Effector memory CD8-positive, alpha-beta T cell (primary cell): ENCODE measurements around the gene GALNT18.

Source experiments
- ATAC-seq: fragments of 150-1000 bp; cut with Tn5 transposase; replicated peaks from 2 replicates; pipeline ENCODE4 v1.10.0; 2021; ENCODE audit warnings: mild to moderate bottlenecking, moderate library complexity
- DNase-seq, 3 experiments: peaks; one replicate each; pipeline ENCODE4 v3.0.0; 2021
- H3K27ac Mint-ChIP-seq, 2 donors: one replicate each; pipeline ENCODE4 v1.8.0; 2022; ENCODE audit warnings: mild to moderate bottlenecking in 2 of 2, mixed read lengths in 2 of 2, moderate library complexity in 2 of 2
- H3K27me3 Mint-ChIP-seq, 2 donors: one replicate each; pipeline ENCODE4 v1.8.0; 2022; ENCODE audit warnings: mixed read lengths in 2 of 2
- H3K36me3 Mint-ChIP-seq: one replicate; pipeline ENCODE4 v1.8.0; 2022; ENCODE audit warnings: mild to moderate bottlenecking, moderate library complexity, mixed read lengths; ENCODE audit not compliant: insufficient read depth
- H3K4me1 Mint-ChIP-seq, 2 donors: one replicate each; pipeline ENCODE4 v1.8.0; 2022; ENCODE audit warnings: low read depth in 2 of 2, mixed read lengths in 2 of 2
- H3K4me3 Mint-ChIP-seq, 2 donors: one replicate each; pipeline ENCODE4 v1.8.0; 2022; ENCODE audit warnings: mild to moderate bottlenecking in 2 of 2, mixed read lengths in 2 of 2, moderate library complexity in 2 of 2
- H3K9me3 Mint-ChIP-seq, 2 donors: one replicate each; pipeline ENCODE4 v1.8.0; 2022; ENCODE audit warnings: mixed read lengths in 2 of 2

The GALNT18 gene

DNA sequence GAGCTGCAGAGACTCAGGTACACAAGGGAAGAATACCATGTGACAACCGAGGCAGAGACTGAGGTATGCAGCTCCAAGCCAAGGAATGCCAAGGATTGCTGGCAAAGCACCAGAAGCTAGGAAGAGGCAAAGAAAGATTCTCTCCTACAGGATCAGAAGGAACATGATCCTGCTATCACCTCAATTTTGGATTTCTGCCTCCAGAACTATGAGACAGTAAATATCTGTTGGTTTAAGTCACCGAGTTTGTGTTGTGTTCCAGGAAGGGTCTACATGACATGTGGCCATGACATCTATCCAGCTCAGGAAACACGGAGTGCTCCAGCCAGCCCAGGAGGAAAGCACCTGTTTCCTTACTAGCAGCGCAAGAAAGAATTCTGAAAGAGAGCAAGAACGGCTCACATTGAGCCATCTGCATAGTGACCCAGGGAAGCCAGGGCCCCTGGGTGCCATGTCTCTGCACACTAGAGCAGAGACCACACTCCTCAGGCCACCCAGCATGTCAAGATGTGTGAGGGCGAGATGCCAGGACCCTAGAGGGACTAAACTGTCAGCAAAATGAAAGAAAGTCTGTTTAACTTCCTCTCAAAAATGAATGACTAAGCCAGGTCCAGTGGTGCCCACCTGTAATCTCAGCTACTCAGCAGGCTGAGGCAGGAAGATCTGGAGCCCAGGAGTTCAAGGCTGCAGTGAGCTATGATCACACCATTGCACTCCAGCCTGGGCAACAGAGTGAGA, 35.6 kb upstream of the GALNT18 start:
- Mint-ChIP-seq H3K27ac (no peak overlapping the region), H3K36me3 (no peaks in the 10 kb centered on the region), H3K9me3 (no peaks in the 10 kb centered on the region), H3K4me1 (no peaks in the 10 kb centered on the region), H3K4me3 (no peak overlapping the region), H3K27me3 (peaks cover 25 to 54% of the 10 kb centered on the region in 2 donors)
- ATAC-seq: no peak
- DNase-seq: no peak

- no peak for ATAC-seq
- no peak overlapping the region for H3K4me3 Mint-ChIP-seq
- peaks cover 0 to 2% of the 10 kb centered on the region in 2 donors for H3K9me3 Mint-ChIP-seq
- no peak overlapping the region for H3K27ac Mint-ChIP-seq
- H3K36me3 Mint-ChIP-seq: no peaks in the 10 kb centered on the region
- no peaks in the 10 kb centered on the region for H3K4me1 Mint-ChIP-seq
- H3K27me3 Mint-ChIP-seq: peaks cover 51 to 53% of the 10 kb centered on the region in 2 donors
- no peak for DNase-seq
Observed at GRCh38 chr11:11641581-11641980, 19.8 kb upstream of the GALNT18 start.

DNA sequence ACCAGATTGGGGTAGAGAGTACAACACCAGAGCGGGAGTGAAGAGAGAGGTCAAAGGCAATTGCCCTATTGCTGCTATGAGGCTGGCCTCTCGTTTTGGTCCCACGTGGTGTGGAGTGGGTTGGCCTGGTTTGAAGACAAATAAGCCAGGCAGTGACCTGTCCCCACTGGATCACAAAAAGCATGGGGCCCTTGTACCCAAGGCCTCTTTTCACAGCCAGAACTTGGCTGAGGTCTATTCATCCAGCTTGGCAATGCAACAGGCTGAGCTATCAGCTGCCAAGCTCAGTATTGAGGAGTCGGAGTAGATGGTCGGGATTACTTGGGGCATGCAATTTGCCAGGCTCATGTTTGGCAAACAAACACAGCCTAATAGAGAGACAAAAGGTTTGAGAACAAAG, 19.2 kb upstream of the GALNT18 start:
- Mint-ChIP-seq H3K36me3 (no peaks in the 10 kb centered on the region), H3K27ac (no peak overlapping the region), H3K27me3 (peaks cover 45 to 47% of the 10 kb centered on the region in 2 donors), H3K4me1 (no peaks in the 10 kb centered on the region), H3K9me3 (peaks cover 0 to 2% of the 10 kb centered on the region in 2 donors), H3K4me3 (no peak overlapping the region)
- no peak for ATAC-seq
- no peak for DNase-seq

DNA sequence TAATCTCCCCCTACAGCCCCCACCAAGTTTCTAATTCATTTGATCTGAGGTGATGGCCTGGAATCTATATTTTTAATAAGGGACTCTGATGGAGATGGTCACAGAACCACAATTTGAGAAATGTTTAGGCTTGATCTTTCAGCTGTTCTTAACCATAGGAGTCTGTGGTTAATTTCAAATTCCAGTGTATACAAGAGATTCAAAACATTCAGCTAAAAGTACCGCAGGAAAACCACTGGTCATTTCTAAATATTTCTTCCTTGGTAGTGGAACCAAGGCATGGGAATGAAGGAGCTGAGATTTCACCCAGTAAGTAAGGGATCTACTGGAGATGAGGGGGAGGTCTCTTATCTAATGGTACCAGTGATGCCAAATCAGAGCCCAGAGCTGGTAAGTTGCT, 18.3 kb upstream of the GALNT18 start:
- H3K36me3 Mint-ChIP-seq: no peaks in the 10 kb centered on the region
- H3K27me3 Mint-ChIP-seq: peaks cover 36 to 39% of the 10 kb centered on the region in 2 donors
- H3K4me1 Mint-ChIP-seq: no peaks in the 10 kb centered on the region

DNA sequence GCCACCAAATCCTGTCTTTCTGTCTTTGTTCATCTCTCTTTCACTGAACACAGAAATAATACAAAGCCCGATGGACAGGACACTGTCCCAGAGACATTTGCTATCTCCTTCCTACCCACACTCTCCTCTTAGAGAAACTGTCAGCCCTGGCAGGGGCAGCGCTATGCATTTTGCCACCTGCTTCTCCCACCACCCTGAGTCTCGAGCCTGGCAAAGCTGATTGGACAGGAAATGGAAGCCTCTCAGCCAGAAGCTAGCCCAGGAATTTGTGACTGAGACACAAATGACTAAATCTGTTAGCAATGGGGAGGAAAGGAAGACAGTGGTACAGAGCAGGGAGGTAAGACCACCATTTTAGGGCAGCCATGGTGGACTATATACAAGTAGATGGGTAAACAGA, 14.9 kb upstream of the GALNT18 start:
- no peaks in the 10 kb centered on the region for H3K36me3 Mint-ChIP-seq
- ATAC-seq (no peak), DNase-seq (no peak)
- no peaks in the 10 kb centered on the region for H3K9me3 Mint-ChIP-seq
- peaks cover 23 to 24% of the 10 kb centered on the region in 2 donors for H3K27me3 Mint-ChIP-seq
- H3K4me1 Mint-ChIP-seq: no peaks in the 10 kb centered on the region
- no peak overlapping the region for H3K4me3 Mint-ChIP-seq
- no peak overlapping the region for H3K27ac Mint-ChIP-seq

More for the DNA sequence above, 18.3 kb upstream of the GALNT18 start:
- ATAC-seq (no peak), DNase-seq (no peak)
- Mint-ChIP-seq H3K9me3 (no peaks in the 10 kb centered on the region), H3K27ac (no peak overlapping the region), H3K4me3 (no peak overlapping the region)

DNA sequence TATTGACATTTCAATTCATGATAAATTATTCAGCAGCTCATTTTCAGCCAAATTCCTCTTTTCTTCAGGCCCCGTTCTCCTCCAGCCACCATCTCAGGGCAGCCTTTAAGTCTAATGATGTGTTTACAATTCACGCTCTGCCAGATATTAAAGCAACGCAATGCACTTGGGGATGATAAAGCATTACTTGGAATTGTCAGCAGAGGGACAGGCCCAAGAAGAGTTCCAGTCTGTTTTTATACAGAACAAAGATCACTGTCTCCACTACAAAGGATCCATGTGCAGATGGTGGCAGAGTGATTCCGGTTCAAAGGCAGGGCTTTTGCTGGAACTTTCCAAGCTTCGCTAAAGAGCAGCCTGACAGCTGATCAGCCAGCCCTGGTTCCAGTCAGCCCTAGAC, 13.6 kb upstream of the GALNT18 start:
- peaks cover 16 to 20% of the 10 kb centered on the region in 2 donors for H3K27me3 Mint-ChIP-seq
- H3K4me1 Mint-ChIP-seq: no peaks in the 10 kb centered on the region
- H3K36me3 Mint-ChIP-seq: no peaks in the 10 kb centered on the region
- DNase-seq (no peak), ATAC-seq (no peak)
- no peak overlapping the region for H3K27ac Mint-ChIP-seq
- H3K9me3 Mint-ChIP-seq: no peaks in the 10 kb centered on the region
- no peak overlapping the region for H3K4me3 Mint-ChIP-seq

DNA sequence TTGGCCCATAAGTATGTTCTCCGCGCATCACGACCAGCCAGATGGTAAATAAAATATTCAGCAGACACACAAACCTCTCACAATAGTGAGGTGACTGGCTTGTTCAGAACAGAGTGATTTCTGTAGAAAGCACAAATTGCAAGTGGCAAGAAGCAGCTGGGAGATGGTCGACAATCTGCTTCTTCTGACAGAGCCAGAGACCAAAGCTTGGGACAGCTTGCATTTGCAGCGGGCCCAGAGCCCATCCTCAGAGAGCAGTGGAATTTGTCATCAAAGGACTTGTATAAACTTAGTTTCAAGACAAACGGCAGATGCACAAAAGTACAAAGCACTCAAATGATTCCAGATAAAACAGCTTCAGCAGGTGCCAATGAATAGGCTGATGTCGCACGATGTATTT, 7.6 kb upstream of the GALNT18 start:
- DNase-seq (no peak), ATAC-seq (no peak)
- Mint-ChIP-seq H3K4me1 (no peaks in the 10 kb centered on the region), H3K27me3 (peaks cover 15 to 55% of the 10 kb centered on the region in 2 donors), H3K9me3 (no peaks in the 10 kb centered on the region), H3K27ac (no peak overlapping the region), H3K36me3 (no peaks in the 10 kb centered on the region), H3K4me3 (no peak overlapping the region)

DNA sequence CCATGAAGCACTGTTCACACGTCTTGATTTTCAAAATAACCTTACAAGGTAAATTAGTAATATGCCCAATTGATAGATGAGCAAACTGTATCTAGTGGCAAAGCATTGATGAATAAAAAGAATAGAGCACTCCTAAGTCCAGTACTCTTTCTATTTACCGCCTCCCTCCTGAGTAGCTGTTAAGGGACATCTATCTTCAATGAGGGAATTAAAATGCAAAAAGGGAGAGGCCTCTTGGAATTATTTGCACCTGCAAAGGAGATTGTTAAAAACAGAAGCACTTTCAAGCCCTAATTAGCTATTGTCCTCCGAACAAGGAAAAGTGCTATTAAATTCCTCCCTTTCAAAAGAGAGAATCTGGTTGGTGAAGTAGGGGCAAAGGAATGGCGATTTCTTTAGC, 6.8 kb upstream of the GALNT18 start:
- no peak overlapping the region for H3K27ac Mint-ChIP-seq
- DNase-seq: no peak
- ATAC-seq: no peak
- H3K4me3 Mint-ChIP-seq: no peak overlapping the region
- H3K27me3 Mint-ChIP-seq: peaks cover 15 to 62% of the 10 kb centered on the region in 2 donors
- H3K4me1 Mint-ChIP-seq: no peaks in the 10 kb centered on the region
- no peaks in the 10 kb centered on the region for H3K36me3 Mint-ChIP-seq
- no peaks in the 10 kb centered on the region for H3K9me3 Mint-ChIP-seq

DNA sequence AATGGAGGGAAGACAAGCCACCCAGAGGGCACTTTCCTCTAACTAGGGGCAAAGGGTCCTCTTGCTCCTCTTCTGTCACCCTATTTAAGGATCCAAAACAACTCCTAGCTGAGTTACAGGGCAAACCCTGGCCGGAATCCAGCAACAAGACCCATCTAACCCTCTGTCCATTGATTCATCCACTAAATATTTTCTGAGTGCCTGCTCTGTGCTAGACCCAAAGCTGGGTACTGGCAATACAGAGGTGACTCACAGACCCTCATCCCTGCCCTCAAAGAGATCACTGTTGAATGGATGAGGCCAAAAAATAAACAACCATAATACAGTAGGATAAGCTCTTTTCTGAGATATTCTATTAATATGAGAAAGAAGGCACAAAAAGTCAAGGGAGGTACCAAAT, 4.3 kb upstream of the GALNT18 start:
- ATAC-seq (no peak), DNase-seq (no peak)
- H3K36me3 Mint-ChIP-seq: no peaks in the 10 kb centered on the region
- H3K4me1 Mint-ChIP-seq: peaks cover 0 to 5% of the 10 kb centered on the region in 2 donors
- no peak overlapping the region for H3K4me3 Mint-ChIP-seq
- H3K27ac Mint-ChIP-seq: no peak overlapping the region
- H3K9me3 Mint-ChIP-seq: no peaks in the 10 kb centered on the region
- peaks cover 26 to 85% of the 10 kb centered on the region in 2 donors for H3K27me3 Mint-ChIP-seq

DNA sequence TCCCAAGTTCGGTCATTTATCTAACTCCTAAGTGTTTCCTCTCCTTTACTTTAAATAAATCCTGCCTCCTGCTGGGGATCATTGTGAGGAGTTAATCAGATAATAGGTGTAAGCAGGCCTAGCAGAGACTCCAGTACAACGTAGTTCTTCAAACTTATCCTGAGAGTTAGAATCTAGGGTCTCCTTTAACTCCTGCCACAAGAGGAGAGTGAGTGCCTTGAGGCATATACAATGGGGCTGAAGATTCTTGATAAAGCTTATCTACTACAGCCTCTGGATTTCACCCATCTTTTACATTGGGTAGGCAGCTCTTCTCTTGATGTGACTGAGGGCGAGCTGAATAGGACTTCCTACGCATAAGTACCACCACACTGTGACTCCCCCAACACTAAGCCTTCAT, 3.1 kb upstream of the GALNT18 start:
- H3K4me1 Mint-ChIP-seq: peaks cover 0 to 5% of the 10 kb centered on the region in 2 donors
- H3K27ac Mint-ChIP-seq: no peak overlapping the region
- no peaks in the 10 kb centered on the region for H3K36me3 Mint-ChIP-seq
- no peak for DNase-seq
- peaks cover 22 to 86% of the 10 kb centered on the region in 2 donors for H3K27me3 Mint-ChIP-seq
- no peak overlapping the region for H3K4me3 Mint-ChIP-seq
- ATAC-seq: no peak
- H3K9me3 Mint-ChIP-seq: no peaks in the 10 kb centered on the region

DNA sequence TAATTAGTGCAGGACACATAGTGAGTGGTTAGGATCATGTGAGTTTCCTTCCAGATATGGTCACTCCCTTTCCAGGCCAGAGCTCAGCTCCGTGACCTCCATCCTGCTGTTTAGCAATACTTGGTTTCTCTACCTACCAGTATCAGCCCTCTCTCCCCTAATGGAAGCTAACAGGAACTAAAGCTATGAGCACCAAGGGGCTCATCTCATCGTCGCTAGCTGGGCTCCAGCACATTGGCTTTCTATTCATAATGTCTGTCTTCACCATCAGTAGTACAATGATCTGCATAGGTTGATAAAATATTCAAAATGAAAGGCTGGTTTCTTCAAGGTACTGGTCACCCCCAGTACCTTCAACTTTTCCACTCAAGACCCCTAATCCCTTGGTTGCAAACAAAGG, 2.4 kb upstream of the GALNT18 start:
- no peak for DNase-seq
- H3K36me3 Mint-ChIP-seq: no peaks in the 10 kb centered on the region
- H3K4me3 Mint-ChIP-seq: no peak overlapping the region
- H3K4me1 Mint-ChIP-seq: peaks cover 0 to 7% of the 10 kb centered on the region in 2 donors
- no peak for ATAC-seq
- no peak overlapping the region for H3K27ac Mint-ChIP-seq
- H3K27me3 Mint-ChIP-seq: peaks cover 25 to 86% of the 10 kb centered on the region in 2 donors
- H3K9me3 Mint-ChIP-seq: no peaks in the 10 kb centered on the region

DNA sequence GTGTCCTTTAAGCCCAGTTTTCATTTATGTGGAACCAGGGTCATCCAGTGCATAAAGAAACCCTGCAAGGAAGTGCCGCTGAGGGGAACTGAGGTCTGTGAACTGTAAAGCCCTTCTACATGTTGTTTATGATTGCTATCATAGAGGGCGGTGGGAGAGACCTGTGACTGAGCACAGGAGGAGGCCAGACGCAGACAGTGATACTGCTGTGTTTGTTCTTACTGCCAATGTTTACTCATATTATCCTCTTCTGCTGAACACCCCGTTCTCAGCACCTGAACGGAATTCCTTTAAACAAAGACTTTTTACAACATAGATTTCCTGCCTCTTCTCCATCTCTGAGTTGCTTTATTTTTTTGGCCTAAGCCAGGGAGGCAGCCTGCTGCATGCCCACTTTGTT, 967 bp upstream of the GALNT18 start:
- Mint-ChIP-seq H3K36me3 (no peaks in the 10 kb centered on the region), H3K4me3 (peak overlapping the region; percentile 31 to 46), H3K9me3 (no peaks in the 10 kb centered on the region), H3K27me3 (peaks cover 35 to 91% of the 10 kb centered on the region in 2 donors), H3K27ac (no peak overlapping the region), H3K4me1 (peaks cover 0 to 7% of the 10 kb centered on the region in 2 donors)
- DNase-seq (no peak), ATAC-seq (no peak)

- Mint-ChIP-seq H3K36me3 (no peaks in the 10 kb centered on the region), H3K4me1 (peaks cover 0 to 7% of the 10 kb centered on the region in 2 donors), H3K4me3 (peak overlapping the region; percentile 46 to 66), H3K27me3 (peaks cover 39 to 91% of the 10 kb centered on the region in 2 donors), H3K27ac (no peak overlapping the region), H3K9me3 (no peaks in the 10 kb centered on the region)
- DNase-seq (no peak), ATAC-seq (no peak)
Observed at GRCh38 chr11:11622340-11622706, 518 bp upstream of the GALNT18 start.

GRCh38 chr11:11620921-11621572, 758 bp downstream of the GALNT18 start:
- Mint-ChIP-seq H3K27ac (no peak overlapping the region), H3K4me1 (peaks cover 0 to 7% of the 10 kb centered on the region in 2 donors)

More at GRCh38 chr11:11620921-11621572, 758 bp downstream of the GALNT18 start:
- Mint-ChIP-seq H3K9me3 (no peaks in the 10 kb centered on the region), H3K4me3 (peak overlapping the region; percentile 66 to 74), H3K36me3 (no peaks in the 10 kb centered on the region), H3K27me3 (peaks cover 43 to 85% of the 10 kb centered on the region in 2 donors)
- DNase-seq (no peak), ATAC-seq (peak; percentile 23)
